ENCODE measurements around the gene GNL2. TPM values are rescaled to one million over a fixed set of nuclear protein-coding genes. Genes with fewer than 3 reads are reported as not detected.

Gene GNL2
- total and polyA plus RNA-seq, 9 of the 15 experiments (the other 6 are each of a cell fraction or from before 2014, with no cell fraction given) = 156 to 371 (median 263) TPM

GRCh38 chr1:37553927-37554808 lies 41.6 kb downstream of the GNL2 start, which contains the start of gene SNIP1 (continued):
- TF ChIP-seq FOXO4 (CRISPR knock-in tag; IDR thresholded peaks at IDR 0.05) = 0 out of 2 replicates have a peak, but pooled peaks have one; percentile 33
- no peak; the same call in 1 of the 2 replicates for TF ChIP-seq TCF15 (CRISPR knock-in tag; IDR thresholded peaks at IDR 0.05)
- no peak for TF ChIP-seq NFXL1 (CRISPR knock-in tag; IDR thresholded peaks at IDR 0.05)
- peak; percentile 72; the same call in 1 of the 2 replicates for TF ChIP-seq CREB1 (IDR thresholded peaks at IDR 0.05)
- peak; percentile 84 for TF ChIP-seq CREB1 (CRISPR knock-in tag; IDR thresholded peaks at IDR 0.05)
- TF ChIP-seq ZNF263 (CRISPR knock-in tag; IDR thresholded peaks at IDR 0.05; ENCODE audit: borderline replicate concordance) = no peak
- TF ChIP-seq KDM1A (IDR thresholded peaks at IDR 0.05) = peak; percentile 86 to 96
- TF ChIP-seq IRF9 (tag; IDR thresholded peaks at IDR 0.05) = no peak
- TF ChIP-seq SUPT5H (IDR thresholded peaks at IDR 0.05) = peak; percentile 93
- no peak for TF ChIP-seq HNRNPK (IDR thresholded peaks at IDR 0.05; ENCODE audit: low read depth, low read length, poor library complexity, severe bottlenecking)
- TF ChIP-seq ZBTB12 (CRISPR knock-in tag; IDR thresholded peaks at IDR 0.05) = peak; percentile 84
- peak; percentile 67; the same call in 1 of the 2 replicates for TF ChIP-seq MTA1 (IDR thresholded peaks at IDR 0.05; ENCODE audit: borderline replicate concordance)
- peak; percentile 79; the same call in 1 of the 2 replicates for TF ChIP-seq NKRF (IDR thresholded peaks at IDR 0.05; ENCODE audit: borderline replicate concordance)
- TF ChIP-seq ZNF232 (CRISPR knock-in tag; IDR thresholded peaks at IDR 0.05) = 0 out of 2 replicates have a peak, but pooled peaks have one; percentile 18
- peak; percentile 55; the same call in 1 of the 2 replicates for TF ChIP-seq ARID1B (IDR thresholded peaks at IDR 0.05)
- peak; percentile 56 for TF ChIP-seq ETV1 (tag; conservative IDR thresholded peaks at IDR 0.05; ENCODE audit: low read depth)
